ENCODE results near the gene RAX2. TPM values are rescaled to one million over a fixed set of nuclear protein-coding genes. Genes with fewer than 3 reads are reported as not detected.
"Not testable (repeated sequence)": the region's sequence is repeated elsewhere in the genome, so short reads cannot be mapped to it uniquely, and the experiment has no call there.

Gene RAX2
- not detected in 2 replicates for total RNA-seq (2014; rRNA removed; shearing (Covaris generic))
- polyA plus RNA-seq (2015; cell fraction: cytosol; rRNA removed): not detected in 2 replicates
- not detected in 2 replicates for polyA plus RNA-seq (2015; cell fraction: nucleus; rRNA removed)

- no peak for DNase-seq (ENCODE audit: low read depth)
These were observed at the start of gene RAX2 for GRCh38 chr19:3771906-3772455. Gene RAX2 (minus strand): TSS chr19:3772228. CDS start chr19:3771742, 486 bp downstream.

DNA sequence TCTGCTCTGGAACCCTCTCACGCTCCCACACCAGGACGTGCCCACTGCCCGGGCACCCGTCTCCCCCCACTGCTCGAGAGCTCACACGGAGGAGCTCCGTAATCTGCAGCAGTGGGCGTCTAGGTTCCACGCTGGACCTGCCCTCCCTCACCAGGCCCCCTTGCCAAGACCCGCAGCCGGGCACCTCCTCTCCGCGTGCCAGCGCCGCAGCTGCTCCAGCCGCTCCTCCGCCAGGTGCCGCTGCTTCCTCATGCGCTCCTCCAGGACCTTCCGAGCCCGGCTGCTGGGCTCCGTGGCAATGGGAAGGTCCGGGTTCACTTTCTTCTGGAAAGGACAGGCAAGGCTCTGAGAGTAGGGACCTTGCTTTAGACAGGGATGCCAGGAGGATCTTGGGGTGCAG, 49.1 kb upstream of the RAX2 start:
- no peak for DNase-seq (ENCODE audit: low read depth)

DNA sequence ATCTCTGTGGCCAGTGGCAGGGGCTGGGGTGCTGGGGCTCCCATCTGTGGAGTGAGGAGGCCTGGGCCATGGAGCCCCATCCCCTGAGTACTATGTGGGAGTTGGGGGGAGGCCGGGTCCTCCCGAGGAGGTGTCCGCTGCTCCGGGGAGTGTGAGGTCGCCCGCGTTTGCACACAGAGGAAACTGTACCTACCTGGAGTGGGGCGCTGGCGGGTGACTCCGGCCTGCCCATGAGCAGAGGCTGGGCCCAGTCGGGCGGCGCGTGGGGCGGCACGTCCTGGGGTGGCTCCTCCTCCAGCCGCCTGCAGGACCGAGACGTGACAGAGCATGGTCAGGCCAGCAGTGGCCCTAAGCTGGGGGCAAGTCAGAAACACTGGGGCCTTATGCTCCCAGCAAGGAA, 48.0 kb upstream of the RAX2 start:
- no peak for DNase-seq (ENCODE audit: low read depth)

DNA sequence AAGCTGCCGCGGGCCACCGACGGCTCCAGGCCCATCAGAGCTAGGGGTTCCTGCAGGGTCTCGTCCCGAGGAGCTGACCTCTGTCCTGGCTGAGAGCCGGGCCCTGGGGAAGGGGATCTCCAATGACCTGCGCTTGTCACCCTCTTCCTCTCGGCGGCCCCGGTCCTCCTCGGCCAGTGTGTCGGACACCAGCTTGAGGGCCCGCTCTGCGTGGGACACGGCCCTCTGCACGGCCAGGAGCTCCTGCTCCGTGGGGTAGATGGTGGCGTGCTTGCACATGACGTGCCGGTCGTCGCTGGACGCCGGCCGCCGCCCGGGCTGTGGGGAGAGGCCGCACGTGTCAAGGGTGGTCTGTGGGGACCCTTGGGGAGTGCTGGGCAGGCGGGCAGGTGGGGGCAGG, 46.9 kb upstream of the RAX2 start:
- DNase-seq (ENCODE audit: low read depth): no peak

DNA sequence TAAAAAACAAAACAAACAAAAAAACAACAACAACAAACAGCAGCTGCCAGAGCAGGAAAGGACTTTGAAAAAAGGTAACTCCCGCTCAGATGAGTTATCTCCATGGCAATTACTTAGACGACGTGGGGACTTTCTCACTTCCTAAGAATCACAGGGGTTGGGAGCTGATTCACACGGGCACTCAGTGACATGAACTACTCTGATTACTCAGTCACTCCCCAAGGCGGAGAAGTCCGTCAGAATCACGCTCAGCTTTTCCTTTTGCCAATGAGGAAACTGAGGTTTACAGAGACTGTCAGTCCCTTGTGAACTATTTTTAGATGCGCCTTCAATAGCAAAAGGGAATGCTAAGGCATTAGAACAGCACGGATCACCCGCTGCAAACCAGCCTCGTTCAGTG, 46.4 kb upstream of the RAX2 start:
- peak; percentile 11 for DNase-seq (ENCODE audit: low read depth)

- no peak for DNase-seq (ENCODE audit: low read depth)
These were observed 45.7 kb upstream of the RAX2 start for GRCh38 chr19:3817761-3818160.

DNA sequence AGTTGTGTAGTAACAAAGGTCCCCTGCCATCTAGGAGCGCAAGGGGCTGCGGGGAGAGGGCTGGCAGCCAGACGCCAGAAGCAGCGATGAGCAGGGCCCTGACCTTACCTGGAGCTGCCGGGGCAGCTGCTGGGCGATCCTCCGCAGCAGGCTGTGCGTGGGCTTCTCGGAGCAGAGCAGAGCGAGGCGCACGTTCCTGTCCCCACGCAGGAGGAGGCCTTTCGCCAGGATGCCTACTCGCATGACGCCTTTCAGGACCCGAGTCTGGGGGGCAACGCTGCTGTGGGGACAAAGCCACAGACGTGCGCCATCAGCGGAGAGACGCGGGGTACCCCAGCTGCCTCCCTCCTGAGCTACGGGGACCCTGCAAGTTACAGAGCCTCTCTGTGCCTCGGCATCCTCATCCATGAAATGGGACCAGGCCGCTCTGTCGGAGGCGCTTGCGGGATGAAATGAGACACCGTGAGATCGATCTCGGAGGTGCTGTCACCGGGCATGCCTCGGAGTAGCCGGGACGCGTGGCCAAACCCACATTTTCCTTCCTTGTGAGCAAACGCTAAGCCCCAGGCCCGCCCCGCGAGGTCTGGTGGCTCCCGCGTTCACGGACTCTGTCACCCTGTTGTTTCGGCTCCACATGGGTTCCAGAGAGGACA, 44.7 kb upstream of the RAX2 start:
- DNase-seq (ENCODE audit: low read depth): no peak

GRCh38 chr19:3816148-3816547, 44.1 kb upstream of the RAX2 start:
- not testable (repeated sequence) for DNase-seq (ENCODE audit: low read depth)

DNA sequence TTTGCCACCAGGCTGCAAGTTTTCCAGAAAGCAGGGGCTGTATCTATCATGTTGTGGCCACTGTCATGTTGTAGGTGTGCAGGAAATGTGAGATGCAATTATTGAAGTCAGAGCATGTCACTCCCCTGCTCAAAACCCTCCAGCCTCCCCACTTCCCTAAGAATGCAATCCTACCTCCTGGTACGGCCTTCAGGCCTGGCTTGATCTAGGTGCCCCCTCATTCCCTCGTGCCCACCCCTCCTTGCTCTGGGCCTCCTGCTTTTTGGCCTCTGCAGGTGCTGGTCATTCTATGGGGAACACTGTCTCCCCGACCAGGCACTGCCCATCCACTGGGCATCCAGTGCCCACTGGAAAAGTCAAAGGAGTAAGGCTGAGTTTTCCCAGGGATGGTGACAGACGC, 42.6 kb upstream of the RAX2 start:
- no peak for DNase-seq (ENCODE audit: low read depth)

- DNase-seq (ENCODE audit: low read depth): no peak
These were observed 41.7 kb upstream of the RAX2 start for GRCh38 chr19:3813473-3814392.

DNA sequence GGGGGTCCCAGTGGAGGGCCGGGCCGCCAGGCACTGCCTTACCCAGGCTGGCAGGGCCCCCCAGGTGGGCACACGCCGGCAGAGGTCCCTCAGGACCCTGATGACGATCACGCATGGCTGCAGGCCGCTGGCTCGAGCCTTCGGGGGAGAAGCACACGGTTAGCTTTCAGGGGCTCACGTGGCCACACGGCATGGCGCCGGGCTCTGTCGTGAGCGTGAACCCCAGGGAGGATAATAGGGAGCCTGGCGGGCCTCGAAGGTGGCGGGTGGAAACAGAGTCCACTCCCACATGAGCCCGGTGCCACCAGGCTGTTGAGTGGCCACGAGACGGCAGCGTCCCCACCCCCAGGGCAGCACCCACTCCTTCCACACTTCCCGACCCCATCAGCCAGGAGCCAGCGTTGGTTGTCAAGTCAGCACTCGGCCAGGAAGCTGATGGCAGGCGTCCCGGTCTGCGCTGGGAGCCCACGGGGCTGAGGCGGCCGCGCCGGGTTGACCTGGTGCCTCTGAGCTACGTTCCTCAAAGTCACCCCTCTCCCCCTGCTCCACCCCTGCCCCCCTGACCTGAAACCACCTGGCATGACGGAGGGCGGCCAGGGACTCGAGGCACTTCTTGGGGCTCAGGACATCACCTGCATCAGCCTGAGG, 38.8 kb upstream of the RAX2 start:
- no peak for DNase-seq (ENCODE audit: low read depth)

DNA sequence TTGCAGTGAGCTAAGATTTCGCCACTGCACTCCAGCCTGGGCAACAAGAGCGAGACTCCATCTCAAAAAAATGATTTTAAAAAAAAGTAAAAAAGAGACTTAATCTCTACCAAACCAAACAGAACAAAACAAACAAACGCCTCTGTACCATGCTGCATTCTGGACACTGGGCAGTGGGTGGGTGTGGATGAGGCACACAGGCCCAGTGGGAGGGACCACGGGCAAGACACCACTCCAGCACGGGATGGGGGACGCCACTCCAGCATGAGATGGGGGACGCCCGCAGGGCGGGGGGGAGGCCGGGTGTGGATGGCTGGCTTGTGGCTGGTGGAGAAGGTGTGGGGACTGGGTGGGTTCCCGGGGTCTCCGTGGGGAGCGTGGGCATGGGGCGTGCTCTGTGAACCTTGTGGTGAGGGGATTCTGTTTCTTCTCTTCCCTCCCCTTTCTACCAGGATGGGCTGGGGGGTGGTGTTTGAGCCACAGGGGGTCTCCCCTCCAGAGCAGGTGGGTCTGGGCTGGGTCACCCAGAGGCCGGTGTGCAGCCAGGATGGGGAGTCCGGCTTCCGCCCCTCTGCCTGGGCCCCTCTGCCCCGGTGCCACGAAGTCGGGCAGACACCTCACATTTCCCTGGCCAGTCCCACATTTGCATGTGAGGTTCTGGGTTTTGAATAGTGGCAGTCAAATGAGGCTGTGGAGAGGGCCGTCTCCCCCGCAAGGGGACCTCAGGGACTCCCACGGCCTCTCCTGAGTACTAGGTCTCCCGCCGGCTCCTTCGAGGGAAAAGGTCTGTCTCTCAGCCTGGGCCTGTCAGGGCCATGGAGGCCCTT, 38.1 kb upstream of the RAX2 start:
- DNase-seq (ENCODE audit: low read depth): no peak

GRCh38 chr19:3808420-3809143, 36.6 kb upstream of the RAX2 start:
- DNase-seq (ENCODE audit: low read depth): no peak

DNA sequence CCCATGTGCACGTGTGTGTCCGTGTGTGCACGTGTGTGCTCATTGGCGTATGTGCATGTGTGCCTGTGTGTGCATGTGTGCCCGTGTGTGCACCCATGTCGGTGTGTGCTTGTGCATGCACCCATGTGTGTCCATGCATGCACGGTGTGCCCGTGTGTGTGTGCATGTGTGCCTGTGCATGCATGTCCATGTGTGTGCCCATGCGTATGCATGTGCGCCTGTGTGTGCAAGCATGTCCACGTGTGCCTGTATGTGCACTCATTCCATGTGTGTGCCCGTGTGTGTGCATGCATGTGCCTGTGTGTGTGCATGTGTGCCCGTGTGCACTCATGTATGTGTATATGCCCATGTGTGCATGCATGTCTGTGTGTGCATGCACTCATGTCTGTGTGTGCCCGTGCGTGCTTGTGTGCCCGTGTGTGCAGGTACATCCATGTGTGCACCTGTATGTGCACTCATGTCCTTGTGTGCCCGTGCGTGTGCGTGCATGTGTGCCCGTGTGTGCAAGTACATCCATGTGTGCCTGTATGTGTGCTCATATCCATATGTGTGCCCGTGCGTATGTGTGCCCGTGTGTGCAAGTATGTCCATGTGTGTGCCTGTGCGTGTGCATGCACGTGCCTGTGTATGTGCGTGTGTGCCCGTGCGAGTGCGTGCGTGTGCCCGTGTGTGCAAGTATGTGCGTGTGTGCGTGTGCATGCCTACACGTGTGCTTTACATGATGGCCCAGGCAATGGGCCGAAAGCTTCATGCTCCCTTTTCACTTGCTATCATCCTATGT, 35.7 kb upstream of the RAX2 start:
- no peak for DNase-seq (ENCODE audit: low read depth)

- no peak for DNase-seq (ENCODE audit: low read depth)
These were observed 35.1 kb upstream of the RAX2 start for GRCh38 chr19:3807131-3807480.

GRCh38 chr19:3805859-3806258, 33.8 kb upstream of the RAX2 start:
- no peak for DNase-seq (ENCODE audit: low read depth)

- no peak for DNase-seq (ENCODE audit: low read depth)
These were observed 32.4 kb upstream of the RAX2 start for GRCh38 chr19:3804429-3804828.

DNA sequence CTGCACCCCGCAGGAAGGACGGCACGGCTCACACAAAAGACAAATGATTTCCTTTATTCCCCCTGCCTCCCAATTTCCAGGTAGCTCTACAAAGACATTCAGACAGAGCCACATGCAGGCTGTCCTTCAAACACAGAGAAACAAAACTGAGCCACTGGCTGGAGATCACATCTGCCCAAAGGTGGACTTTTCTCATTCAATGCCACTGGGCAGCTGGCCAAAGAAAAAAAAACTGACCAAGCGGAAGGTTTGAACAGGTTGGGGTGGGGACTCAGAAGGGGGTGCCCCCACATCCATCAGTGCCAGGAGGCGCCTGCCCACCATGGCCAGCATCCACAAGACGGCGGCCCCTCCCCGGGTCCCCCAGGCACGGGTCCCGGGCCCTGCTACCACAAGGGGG, 32.0 kb upstream of the RAX2 start:
- no peak for DNase-seq (ENCODE audit: low read depth)

DNA sequence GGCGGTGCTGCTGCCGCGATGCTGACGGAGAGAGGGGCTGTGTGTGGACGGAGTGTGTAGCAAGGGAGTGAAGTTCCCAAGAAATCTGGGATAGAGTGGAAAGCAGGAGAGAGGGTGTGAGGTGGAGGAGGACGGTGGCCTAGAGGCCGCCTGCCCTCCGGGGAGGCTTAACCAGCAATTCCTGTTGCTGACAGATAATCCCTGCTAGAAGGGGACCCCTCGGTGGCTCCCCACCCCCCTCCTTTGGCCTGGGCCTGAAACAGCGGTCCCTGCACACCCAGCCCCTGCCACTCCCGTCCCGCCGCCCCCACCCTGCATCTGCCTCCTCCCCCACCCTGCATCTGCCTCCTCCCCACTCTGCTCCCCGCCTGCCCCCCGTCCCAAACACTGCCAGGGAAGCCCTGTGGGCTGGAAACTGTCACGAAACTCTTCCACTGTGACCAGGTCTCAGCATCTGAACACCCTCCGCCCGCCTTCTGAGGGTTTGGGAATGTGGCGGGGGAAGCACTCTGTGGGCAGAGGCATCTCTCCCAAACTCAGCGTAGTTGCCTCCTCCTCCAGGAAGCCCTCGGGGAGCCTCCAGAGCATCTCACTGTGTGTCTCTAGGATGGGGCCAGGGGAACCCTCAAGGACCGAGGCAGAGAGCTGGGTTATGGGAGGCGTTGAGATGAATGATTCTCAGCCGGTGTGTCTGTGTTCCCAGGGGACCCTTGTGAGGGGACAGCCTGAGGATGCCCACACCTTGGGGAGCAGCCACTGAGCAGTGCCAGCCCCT, 31.3 kb upstream of the RAX2 start:
- DNase-seq (ENCODE audit: low read depth): no peak

Measured in HT1080 (cell line).